NCI-H446 (cell line): ENCODE measurements around the gene MEIKIN.

ENCODE experiments used
- DNase-seq, 2 experiments: peaks; one replicate each; lab custom pipeline; 2025; lab: John Stamatoyannopoulos, UW

The MEIKIN gene, protein sequence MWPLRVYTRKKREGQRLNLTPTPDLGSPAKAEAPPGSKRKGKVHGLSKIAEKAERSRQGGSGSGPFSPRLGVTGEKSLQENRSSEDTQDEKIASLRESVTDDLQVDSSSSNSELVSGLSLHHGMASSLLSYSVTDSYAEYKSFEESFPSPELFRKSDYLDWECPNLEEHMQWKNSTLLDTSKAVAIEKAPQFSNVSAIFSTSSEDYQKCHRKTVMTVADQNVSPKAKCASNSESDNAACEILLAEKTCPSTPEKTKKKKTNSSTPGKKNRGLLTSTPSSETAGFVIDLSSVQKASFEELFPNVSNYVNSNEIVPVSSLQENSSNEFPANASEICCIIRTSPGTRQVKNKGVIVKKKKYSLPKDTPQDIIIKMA

GRCh38 chr5:131945551-131946168 lies at the start of gene MEIKIN:
TSS of gene MEIKIN (minus strand) at chr5:131945663. CDS start at chr5:131945505, 158 bp downstream.
- DNase-seq: no peak

DNA sequence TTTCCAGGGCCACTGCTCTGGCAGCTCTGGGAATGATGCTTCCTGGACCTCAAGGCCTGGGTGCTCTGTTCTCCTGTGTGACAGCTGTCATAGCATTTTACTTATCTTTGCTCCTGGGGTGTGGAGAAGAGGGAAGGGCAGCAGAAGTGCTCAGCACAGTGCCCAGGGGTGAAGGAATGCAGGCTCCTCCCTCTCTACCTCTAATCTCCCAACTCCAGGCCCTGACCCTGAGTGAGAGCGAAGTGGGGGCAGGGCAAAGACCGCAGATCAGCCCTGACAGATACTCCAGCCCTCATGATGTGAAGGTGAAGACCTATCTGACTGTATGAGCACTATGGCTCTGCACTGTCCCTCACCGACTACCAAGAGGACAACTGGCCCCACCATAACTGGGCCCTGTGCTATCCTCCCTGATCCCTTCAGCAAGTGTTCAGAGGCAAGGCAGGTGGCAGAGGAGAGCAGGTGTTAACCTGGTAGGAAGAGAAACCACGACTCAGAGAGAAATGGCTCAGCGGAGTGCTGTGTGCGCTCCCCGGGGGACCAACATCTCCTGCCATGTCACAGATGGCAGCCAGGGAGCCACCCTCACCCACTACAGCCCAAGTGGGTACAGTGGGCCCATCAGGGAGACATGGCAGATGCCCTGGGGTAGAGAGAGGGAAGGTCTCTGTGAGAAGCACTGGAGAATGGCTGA lies 49.2 kb upstream of the MEIKIN start:
- no peak for DNase-seq

DNA sequence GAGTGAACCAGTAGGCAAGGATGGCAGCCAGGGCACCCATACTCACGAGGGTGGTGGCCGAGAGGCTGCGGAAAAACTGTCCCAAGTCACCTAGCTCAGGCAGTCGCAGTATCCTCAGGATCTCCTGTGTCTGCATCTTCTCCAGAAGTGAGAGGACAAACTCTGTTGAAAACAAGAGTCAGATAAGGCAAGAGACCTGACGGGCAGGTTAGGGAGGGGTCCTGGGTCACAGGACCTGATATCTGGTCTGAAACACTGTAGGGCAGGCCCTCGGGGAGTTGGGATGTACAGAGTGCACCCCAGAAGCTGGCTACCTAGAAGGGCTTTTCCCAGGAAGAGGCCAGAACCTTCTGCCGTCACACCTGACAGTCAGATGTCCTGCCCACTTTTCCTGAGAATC lies 48.6 kb upstream of the MEIKIN start:
- DNase-seq: no peak

GRCh38 chr5:131993676-131994075 lies 48.2 kb upstream of the MEIKIN start:
- DNase-seq: no peak

DNA sequence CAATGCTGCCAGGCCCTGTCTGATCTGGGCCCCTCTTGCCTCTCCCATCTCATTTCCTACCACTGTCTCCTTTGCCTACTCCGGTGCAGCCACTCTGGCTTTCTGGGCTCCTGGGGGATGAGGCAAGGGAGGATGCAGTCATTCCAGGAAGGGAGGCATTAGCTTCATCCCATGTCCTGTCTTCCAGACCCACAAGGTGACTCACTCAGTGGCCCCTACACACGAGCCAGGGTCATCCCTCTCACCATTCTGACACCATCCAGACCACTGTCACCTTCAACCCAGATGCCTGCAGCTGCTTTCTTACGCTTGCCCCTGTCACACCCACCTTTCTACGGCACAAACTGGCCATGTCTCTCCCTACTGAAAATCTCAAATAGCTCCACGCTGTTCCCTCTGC lies 46.9 kb upstream of the MEIKIN start:
- no peak for DNase-seq

- DNase-seq: no peak
Observed at GRCh38 chr5:131991593-131992324, 46.3 kb upstream of the MEIKIN start.

- no peak for DNase-seq
Observed at GRCh38 chr5:131990716-131991115, 45.3 kb upstream of the MEIKIN start.

DNA sequence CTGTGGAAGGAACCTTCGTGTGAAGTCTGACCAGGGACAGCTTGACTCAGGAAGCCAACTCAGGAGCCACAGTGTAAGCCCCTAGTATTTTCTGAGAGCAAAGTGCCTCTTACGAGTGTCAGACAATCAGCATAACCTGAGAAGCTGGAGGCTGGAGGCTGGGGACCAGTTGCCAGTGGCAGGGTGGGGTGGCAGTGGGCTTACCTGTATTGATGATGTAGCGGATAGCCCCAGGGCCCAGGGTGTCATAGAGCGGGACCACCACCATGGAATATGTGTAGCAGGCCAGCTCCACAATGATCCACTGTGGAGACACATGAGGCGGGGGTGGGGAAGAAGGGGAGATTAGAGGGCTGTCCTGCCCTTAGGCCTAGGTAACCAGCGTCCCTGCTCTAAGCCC lies 43.1 kb upstream of the MEIKIN start:
- DNase-seq: no peak

DNA sequence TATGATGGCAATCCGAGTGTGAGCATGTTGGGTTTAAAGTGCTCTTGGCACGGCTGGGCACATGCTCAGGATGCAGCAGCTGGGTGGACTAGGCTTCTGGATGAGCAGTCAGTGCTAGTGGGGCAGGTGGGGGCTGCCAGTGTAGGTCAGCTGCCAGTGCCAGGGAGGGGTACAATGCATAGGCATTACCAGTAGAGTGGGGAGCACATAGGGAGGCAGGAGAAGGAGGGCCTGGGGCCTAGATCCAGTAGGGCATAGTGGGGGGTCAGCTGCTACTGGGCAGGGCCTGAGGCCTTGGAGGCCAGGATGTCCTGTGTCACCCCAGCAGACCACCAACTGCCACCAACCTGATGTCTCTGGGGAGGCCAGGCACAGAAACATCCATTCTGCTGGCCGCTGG lies 41.8 kb upstream of the MEIKIN start:
- no peak for DNase-seq

DNA sequence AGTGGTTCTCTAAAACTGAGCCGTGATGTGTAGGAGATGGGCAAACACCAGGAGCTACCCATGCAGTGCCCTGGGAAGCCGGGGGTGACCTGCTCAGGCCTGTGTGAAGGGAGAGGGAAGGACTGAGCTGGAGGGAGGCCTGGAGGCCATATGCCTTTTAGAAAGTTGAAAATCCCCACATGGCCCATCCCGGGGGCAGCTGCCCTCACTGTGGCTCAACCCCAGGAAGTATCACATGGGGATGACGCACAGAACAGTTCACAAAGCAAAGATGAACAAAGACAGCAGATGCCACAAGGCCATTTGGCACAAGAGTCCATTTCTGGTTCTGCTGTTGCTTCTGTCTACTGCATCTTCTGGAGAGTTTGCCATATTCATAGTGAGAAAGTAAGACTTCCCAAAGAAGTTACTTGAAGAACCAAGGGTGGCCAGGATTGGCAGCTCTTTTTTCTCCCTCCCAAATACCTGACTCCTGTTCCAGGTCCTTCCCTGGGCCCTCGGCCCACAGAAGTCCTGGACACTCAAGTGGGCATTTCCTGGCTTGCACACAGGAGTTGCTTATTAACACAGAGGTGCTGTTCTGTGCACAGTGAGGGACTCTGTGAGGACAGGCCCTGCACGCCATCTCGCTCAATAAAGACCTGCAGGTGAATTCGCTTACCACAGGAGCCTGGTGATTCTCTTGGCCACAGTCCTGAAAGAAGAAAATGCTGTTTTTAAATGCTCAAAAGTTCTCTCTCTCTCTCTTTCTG lies 40.9 kb upstream of the MEIKIN start:
- peak in 1 of 2 experiments; percentile 51 for DNase-seq

- no peak for DNase-seq
Observed at GRCh38 chr5:131984956-131985665, 39.6 kb upstream of the MEIKIN start.

- DNase-seq: peak in 1 of 2 experiments; percentile 66
Observed at GRCh38 chr5:131983244-131983771, 37.8 kb upstream of the MEIKIN start.

GRCh38 chr5:131981516-131981915 lies 36.1 kb upstream of the MEIKIN start:
- DNase-seq: no peak

DNA sequence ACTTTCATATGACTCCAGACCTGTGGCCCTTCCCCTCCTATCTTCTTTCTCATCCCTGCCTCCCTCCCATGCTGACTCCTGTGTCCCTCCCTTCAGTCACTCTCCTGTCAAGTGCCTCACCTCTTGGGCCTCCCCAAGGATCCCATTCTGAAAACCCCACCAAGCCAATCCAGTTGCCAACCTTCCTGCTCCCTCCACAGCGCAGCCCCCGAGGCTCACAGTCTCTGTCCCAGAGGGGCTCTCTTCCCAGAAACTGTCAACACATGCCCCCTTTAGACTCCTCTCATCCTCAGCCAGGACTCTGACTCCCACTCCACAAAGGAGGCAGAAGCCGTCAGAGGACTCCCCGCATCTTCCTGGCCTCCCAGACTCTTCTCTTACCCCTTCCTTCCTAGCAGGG lies 35.2 kb upstream of the MEIKIN start:
- no peak for DNase-seq

GRCh38 chr5:131979816-131980215 lies 34.4 kb upstream of the MEIKIN start:
- no peak for DNase-seq

DNA sequence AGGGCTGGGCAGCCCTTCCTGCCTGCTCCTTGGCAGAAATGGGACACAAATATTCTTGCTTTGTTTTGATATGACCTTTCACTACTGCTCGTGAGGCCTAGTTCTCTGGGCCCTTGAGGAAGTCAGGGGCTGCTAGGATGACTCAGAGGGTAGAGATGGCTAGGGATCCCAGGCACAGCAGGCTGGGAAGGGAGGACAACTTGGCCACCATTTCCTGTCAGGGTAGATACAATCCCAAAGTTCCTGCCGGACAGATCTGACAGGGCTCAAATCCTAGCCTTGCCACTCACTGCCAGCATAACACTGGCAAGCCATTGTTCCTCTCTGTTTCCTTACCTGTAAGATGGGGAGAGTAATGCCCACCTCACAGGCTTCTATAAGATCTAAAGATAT lies 31.7 kb upstream of the MEIKIN start:
- no peak for DNase-seq

DNA sequence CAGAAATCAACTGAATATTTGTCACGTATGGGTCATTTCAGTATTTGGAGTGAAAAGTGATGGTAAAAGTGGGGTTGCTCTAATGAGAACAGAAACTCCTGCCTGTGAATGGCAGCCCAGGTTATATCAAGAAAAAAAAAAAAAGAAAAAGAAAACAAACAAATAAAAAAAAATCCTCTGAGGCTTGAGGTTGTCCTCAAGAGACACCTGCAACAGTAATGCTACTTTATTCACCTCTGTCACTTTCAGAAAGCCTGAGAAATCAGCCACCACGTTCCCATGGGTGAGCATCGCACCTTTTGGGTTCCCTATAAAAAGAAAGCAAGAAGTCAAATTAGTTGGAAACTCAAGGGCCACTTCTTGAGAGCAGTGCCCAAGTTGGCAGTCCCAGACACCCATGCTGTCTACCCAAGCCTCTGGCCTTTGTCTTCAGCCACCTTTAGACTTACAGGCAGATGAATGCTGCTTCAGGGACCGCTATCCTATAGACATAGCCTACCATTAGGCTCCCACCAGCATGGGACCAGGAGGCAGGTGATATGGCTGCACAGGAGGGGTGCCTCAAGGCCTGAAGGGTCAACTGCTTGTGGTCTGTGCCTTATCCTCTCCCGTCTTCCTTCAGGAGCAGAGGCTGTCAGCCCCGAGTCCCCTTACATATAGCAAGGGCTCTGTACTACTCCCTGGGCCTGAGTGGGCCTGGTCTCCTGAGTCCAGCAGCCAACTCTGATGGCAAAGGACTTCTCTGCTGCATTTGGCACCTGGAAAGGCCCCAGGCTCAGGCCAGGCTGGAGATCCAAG lies 31.1 kb upstream of the MEIKIN start:
- DNase-seq: no peak

- no peak for DNase-seq
Observed at GRCh38 chr5:131974956-131975726, 29.7 kb upstream of the MEIKIN start.

DNA sequence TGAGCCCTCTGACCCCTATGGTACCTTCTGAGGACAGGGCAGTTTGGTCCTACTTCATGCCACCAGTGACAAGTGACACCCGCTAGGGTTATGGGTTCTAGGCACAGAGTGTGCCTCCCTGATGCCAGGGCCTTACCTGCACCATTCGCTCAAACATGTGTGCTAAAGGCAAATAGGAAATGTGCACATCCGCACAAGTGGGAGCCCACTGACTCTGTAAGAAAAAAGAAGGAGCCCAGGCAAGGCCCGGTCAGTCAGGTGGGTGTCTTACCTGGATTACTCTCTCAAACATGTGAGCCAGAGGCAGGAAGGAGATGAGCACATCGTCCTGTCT lies 29.1 kb upstream of the MEIKIN start:
- no peak for DNase-seq
